Measurements from ENCODE around the gene TWIST1. TPM values are rescaled to one million over a fixed set of nuclear protein-coding genes. Genes with fewer than 3 reads are reported as not detected.

The TWIST1 gene
- total RNA-seq, 1 experiment from 2014 or later: not detected

DNA sequence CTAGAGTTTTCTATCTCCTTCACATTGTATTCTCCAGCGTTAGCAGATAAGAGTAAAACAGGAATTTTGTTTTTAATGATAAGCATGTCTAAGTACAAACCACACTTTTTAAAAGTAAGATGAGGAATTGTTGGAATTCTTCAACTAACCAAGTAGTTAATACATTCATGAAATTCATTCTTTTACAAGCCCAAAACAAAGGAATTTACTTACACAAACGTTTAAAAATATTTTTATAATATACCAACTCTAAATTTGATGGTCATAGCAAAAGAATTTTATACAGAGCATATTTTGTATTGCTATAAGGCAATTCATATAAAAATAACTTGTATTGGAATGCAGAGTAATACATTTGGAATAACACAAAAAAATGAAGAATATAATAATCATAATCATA is 51.3 kb downstream of the TWIST1 start:
- Histone ChIP-seq H2BK120ac (ENCODE audit: low read depth, low read length, poor library complexity, severe bottlenecking) (no peak overlapping the region), H3K23ac (ENCODE audit: insufficient read length, low read depth, low read length) (no peak overlapping the region), H3K9ac (ENCODE audit: extremely low read depth, insufficient read length, low read length) (no peak overlapping the region), H2AK5ac (ENCODE audit: insufficient read length, low read length) (no peak overlapping the region), H3K56ac (ENCODE audit: insufficient read length, low read depth, low read length) (no peak overlapping the region), H3K23me2 (ENCODE audit: insufficient read length, low read depth, low read length, poor library complexity, severe bottlenecking) (no peaks in the 10 kb centered on the region), H3K27me3 (ENCODE audit: insufficient read depth, low read length) (no peaks in the 10 kb centered on the region), H3K4ac (ENCODE audit: low read depth, low read length) (no peak overlapping the region), H3K4me2 (ENCODE audit: insufficient read depth, insufficient read length, low read length) (no peak overlapping the region), H4K5ac (ENCODE audit: insufficient read length, low read depth, low read length) (no peak overlapping the region), H3K79me1 (ENCODE audit: insufficient read depth, low read depth, low read length, poor library complexity, severe bottlenecking) (no peaks in the 10 kb centered on the region), H2BK20ac (ENCODE audit: low read depth, low read length, poor library complexity, severe bottlenecking) (no peak overlapping the region), H3K9me3 (ENCODE audit: control insufficient read depth, low read depth, low read length) (no peaks in the 10 kb centered on the region), H4K20me1 (ENCODE audit: control insufficient read depth, insufficient read depth, insufficient read length) (no peaks in the 10 kb centered on the region), H3T11ph (ENCODE audit: low read length) (no peak overlapping the region), H2BK15ac (ENCODE audit: low read depth, low read length) (no peak overlapping the region), H2AFZ (ENCODE audit: low read length) (no peak overlapping the region), H2BK5ac (ENCODE audit: insufficient read length, low read length) (no peak overlapping the region), H4K91ac (ENCODE audit: insufficient read length, low read depth, low read length) (no peak overlapping the region), H2BK12ac (ENCODE audit: insufficient read length, low read depth, low read length) (no peak overlapping the region), H3K79me2 (ENCODE audit: insufficient read depth, low read length) (no peaks in the 10 kb centered on the region), H3K4me1 (ENCODE audit: insufficient read depth, low read length) (no peaks in the 10 kb centered on the region), H4K8ac (replicated peaks; ENCODE audit: insufficient read length, low read depth, low read length) (no peak overlapping the region), H3K27ac (ENCODE audit: insufficient read length, low read depth, low read length) (no peak overlapping the region), H3K14ac (ENCODE audit: insufficient read depth, low read length) (no peak overlapping the region), H3K18ac (ENCODE audit: insufficient read length, low read depth, low read length) (no peak overlapping the region)
- no peak for TF ChIP-seq CTCF (conservative IDR thresholded peaks at IDR 0.05)
- no peak overlapping the region for H3K4me3 Mint-ChIP-seq
- no peak for DNase-seq
- no peaks in the 10 kb centered on the region for H3K36me3 Mint-ChIP-seq (ENCODE audit: insufficient read depth in 1 of 3, low read depth in 3 of 3)
- 100% methylated on average over 1 of the region's 2 CpGs for WGBS (ENCODE audit: extremely low coverage, insufficient read length, low lambda C conversion rate)
- no peak overlapping the region for H3K27ac Mint-ChIP-seq
- H3K4me1 Mint-ChIP-seq: peaks cover 7 to 8% of the 10 kb centered on the region in 2 experiments; a peak in 3 of 4 replicates
- H3K9me3 Mint-ChIP-seq: peaks cover 0 to 2% of the 10 kb centered on the region in 2 experiments; a peak in 1 of 5 replicates
- no peaks in the 10 kb centered on the region for H3K27me3 Mint-ChIP-seq (ENCODE audit: low read depth)

Other genes starting within 250 kb of the TWIST1 start
- not detected in 2 replicates for gene FERD3L, start 27.8 kb upstream of the TWIST1 start, total RNA-seq (2021)